Measurements from ENCODE around the gene UMAD1. TPM values are rescaled to one million over a fixed set of nuclear protein-coding genes. Genes with fewer than 3 reads are reported as not detected.

UMAD1 gene
- total RNA-seq, 4 donors from 2014 or later, result 9.4 to 17.8 (median 12.1) TPM

DNA sequence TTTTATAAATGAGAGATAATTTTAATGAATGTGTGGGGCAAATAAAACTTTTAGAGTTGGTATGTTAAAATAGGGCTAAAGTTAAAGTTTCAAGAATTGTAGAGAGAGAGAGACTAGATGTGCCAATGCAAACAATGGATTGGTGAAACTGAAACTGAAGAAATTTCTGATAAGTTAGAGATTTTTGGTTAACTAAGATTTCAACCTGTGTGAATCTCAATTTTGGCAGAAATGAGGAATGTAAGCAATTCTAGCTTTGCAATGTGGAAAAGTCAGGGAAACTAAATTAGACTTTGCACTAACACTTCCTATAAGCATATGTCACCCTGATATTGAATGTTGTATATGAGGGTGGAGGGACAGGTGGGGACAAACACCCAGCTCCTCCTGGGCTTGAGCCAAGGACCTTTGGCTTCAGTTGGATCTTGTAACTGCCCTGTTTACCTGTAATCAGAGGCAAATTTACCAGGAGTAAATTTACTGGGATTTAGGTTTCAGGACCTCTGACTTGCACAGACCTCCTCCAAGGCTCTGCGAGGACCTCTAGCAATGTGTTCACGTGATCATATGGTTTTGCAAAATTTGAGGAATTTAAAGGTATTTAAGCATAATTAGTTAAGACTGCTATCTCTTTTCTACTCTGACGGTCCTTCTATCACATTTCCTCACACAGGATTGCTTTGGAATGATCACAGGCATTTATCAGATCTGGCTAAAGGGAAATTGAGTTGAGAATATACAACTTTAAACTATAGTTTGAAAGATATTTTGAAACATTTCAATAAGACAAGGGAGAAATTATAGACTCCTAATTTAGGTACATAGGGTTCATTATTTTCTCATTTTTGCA is 110.9 kb downstream of the UMAD1 start:
- TF ChIP-seq, protein P1, sequence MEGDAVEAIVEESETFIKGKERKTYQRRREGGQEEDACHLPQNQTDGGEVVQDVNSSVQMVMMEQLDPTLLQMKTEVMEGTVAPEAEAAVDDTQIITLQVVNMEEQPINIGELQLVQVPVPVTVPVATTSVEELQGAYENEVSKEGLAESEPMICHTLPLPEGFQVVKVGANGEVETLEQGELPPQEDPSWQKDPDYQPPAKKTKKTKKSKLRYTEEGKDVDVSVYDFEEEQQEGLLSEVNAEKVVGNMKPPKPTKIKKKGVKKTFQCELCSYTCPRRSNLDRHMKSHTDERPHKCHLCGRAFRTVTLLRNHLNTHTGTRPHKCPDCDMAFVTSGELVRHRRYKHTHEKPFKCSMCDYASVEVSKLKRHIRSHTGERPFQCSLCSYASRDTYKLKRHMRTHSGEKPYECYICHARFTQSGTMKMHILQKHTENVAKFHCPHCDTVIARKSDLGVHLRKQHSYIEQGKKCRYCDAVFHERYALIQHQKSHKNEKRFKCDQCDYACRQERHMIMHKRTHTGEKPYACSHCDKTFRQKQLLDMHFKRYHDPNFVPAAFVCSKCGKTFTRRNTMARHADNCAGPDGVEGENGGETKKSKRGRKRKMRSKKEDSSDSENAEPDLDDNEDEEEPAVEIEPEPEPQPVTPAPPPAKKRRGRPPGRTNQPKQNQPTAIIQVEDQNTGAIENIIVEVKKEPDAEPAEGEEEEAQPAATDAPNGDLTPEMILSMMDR (IDR thresholded peaks at IDR 0.05; ENCODE audit: low read depth), result no peak

DNA sequence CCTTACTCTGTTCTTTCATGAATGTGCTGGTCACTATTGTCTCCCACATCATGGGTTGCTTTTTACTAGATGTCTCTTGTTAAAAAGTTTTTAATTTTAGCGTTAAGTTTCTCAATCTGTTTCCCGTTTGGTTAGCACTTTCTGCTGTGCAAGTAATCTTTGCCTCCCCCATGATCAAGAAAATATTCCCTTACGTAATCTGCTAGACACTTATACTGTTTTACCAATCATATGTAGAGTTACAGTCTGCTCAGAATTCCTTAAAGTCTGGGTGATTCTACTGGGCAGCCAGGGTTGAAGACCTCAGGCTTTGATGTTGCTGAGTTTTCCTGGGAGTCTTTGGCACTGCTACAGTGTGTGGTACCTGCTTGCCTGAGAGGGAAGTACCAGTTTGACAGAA is 116.0 kb downstream of the UMAD1 start:
- TF ChIP-seq, protein P1 (IDR thresholded peaks at IDR 0.05; ENCODE audit: low read depth), result no peak

DNA sequence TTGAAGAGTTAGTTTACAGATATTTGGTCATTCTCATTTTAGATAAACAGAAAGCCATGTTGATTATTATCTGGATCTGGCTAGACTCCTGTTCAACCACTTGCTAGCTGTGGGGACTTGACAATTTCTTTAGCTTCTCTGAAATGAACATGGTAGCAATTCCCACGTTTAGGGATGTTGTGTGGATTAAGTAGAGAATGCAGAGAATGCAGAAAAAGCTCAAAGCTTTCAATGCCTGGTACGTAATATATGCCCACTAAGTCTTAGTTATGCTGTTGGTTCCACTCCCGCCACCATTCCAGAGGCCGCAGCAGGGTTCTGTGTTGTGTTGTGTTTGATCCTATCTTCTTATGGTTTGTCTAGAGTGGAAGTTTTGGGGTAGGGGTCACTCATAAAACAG is 117.0 kb downstream of the UMAD1 start:
- TF ChIP-seq, protein P1 (IDR thresholded peaks at IDR 0.05; ENCODE audit: low read depth), result no peak

DNA sequence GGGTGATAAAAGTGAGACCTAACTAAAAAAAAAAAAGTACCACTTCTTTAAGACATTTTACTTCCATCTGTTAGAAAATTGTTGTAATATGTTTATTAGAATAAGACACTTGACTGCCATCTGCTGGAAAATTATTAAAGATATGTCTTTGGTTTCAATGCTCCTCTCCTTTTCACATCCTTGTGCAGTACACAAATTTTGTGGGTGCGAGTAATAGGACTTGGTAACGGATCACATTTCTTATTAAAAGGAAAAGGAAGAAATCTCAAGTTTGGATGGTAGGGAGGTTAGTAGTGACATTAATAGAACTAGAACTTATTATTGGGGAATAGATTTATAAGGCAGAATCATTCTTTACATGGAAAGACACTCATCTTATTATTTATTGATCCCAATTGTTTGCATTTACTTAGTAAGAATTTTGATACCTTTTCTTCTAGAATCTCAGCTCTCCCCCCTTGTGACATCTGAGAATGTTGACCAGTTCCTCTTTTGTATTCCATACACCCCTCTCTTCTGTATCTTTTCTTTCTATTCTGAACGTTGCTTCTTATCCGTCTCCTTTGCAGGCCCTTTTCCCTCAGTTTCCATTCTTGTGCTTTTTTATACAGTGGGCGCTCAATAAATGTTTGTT is 120.9 kb downstream of the UMAD1 start:
- TF ChIP-seq, protein P1 (IDR thresholded peaks at IDR 0.05; ENCODE audit: low read depth), result no peak

GRCh38 chr7:7761974-7762779 is 121.6 kb downstream of the UMAD1 start:
- TF ChIP-seq, protein P1 (IDR thresholded peaks at IDR 0.05; ENCODE audit: low read depth), result no peak

DNA sequence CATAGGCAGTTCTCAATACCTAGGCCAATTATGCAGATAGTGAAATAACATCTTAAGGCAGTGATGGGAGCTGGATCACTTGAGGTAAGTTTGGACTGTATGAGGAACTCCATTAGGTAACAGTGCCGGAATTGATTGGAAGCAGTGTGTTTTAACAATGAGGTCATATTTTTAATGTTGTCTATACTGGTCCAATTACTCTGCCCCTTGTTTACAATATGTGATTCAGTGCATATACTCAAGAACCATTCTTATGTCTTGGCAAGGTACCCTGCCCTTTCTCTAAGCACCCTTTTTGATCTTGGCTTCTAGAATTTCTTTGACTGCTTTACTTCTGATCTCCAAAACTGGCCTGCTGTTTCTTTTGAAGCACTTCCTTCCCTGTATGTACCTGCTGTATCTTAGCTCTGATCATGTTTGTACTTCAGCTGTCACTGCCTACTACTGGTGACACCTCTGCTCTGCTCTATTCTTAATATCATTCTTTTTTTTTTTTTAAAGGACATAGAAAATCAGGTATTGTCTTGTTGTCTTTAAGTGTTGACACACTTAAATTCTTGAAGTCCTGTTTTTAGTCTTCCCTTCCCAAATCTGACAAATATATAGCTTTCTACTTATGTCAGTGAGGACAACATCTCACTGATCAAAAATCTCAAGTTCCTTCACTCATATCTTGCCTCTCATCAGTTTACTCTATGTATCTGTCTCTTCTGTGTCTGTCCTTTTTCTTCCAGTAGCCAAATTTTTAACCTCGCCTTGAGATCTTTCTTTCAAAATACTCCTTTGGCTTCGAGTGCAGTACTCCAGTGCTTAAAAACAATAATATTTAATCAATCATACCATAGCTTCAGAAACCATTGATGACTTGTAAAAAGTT is 124.2 kb downstream of the UMAD1 start:
- TF ChIP-seq, protein P1 (IDR thresholded peaks at IDR 0.05; ENCODE audit: low read depth), result no peak
